Erythroblast (primary cell): ENCODE data around the gene PIK3R6.

ENCODE experiments used
- DNase-seq, 2 experiments: peaks; one replicate each; lab custom pipeline; 2025; lab: John Stamatoyannopoulos, UW
- GATA1 ChIP-seq: IDR thresholded peaks from 2 replicates; pipeline ENCODE4 v1.6.1; 2011; ENCODE audit warnings: low read depth, mild to moderate bottlenecking, control low read depth, low read length, moderate library complexity
- POLR2A ChIP-seq: IDR thresholded peaks from 2 replicates; pipeline ENCODE4 v1.6.1; 2011; ENCODE audit warnings: mild to moderate bottlenecking, low read length

The PIK3R6 gene

DNA sequence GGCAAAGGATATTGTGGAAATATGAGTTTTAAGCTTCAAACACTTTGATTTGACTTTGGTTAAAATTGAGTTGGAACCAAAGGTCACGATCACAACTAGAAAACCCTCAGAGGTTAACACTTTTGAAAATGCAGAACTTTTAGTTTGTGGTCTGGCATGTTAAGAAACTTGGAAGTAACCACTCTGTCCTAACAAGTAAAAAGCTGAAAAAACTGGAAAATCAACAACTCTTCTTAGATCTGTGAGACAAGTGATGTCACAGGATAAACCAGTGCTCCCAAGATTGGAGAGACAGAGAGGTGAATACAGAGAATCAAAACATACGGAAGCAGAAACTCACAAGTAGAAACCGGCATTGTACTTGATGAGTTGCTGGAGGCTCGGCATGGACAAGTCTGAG, 85.7 kb downstream of the PIK3R6 start:
- no peak for TF ChIP-seq GATA1
- TF ChIP-seq POLR2A, result no peak
- no peak for DNase-seq

DNA sequence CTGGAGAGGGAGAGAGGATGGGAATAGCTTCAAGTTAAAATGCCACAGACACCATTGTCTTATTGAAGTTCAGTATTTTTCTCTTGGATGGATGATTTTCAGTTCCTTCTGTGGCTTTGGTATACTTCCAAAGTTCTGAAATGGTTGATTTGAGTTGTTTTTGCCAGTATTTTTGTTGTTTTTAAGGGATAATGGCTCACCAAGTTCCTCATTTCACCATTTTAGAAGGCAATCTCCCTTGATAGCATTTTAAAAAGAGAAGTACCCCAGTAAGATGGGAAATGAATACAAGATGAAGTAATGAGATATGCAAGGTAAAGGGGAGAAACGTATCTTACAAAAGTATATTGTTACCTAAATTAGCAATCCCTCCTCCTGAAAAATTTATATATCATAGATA, 90.6 kb downstream of the PIK3R6 start:
- TF ChIP-seq POLR2A (no peak), GATA1 (no peak)

DNA sequence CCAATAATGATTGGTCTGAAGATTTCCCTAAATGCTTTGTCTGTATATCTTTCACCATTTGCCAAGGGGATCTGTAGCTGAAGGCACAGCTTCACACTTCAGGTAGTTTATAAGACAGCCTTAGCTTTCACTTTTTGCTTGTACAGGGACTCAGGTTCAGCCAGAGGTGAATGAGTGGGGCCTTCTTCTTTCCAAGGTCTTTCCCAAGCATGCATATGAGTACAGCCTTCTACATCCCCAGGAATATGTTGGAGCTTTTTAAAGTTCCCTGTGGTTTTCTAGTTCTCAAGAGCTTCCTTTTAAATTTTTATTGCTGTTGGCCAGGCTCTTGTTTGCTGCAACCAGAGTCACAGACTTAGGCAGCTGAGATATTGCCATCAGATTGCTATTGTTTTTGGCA, 91.2 kb downstream of the PIK3R6 start:
- TF ChIP-seq GATA1 (no peak), POLR2A (no peak)
- DNase-seq, result no peak

More for the DNA sequence above, 90.6 kb downstream of the PIK3R6 start:
- DNase-seq, result no peak

DNA sequence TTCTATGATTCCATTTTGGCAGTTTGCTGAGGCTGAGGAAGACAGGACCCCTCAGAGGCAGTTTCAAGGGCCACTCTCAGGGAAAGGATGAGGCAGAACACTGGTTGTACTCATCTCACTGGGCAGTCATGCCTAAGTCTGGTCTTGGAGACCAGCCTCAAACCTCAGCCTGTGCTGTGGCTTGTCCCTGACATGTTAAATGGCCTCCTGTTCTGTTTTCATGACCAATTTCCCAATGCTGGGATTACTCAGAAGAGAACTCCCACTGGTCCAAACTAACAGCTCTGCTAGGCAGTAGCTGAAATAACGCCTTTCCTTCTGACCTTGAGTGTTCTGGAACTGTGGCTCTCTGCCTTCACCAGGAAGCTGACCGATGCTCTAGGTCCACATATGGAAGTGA, 100.7 kb downstream of the PIK3R6 start:
- no peak for DNase-seq

DNA sequence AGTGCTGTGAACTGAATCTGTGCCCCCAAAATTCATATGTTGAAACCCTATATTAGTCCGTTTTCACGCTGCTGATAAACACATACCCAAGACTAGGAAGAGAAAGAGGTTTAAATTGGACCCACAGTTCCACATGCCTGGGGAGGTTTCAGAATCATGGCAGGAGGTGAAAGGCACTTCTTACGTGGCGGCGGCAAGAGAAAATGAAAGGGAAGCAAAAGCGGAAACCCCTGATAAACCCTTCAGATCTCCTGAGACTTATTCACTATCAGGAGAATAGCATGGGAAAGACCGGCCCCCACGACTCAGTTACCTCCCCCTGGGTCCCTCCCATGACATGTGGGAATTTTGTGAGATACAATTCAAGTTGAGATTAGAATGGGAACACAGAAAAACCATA, 105.5 kb downstream of the PIK3R6 start:
- TF ChIP-seq POLR2A (no peak), GATA1 (no peak)
- no peak for DNase-seq

More for the DNA sequence above, 100.7 kb downstream of the PIK3R6 start:
- no peak for TF ChIP-seq POLR2A
- no peak for TF ChIP-seq GATA1

DNA sequence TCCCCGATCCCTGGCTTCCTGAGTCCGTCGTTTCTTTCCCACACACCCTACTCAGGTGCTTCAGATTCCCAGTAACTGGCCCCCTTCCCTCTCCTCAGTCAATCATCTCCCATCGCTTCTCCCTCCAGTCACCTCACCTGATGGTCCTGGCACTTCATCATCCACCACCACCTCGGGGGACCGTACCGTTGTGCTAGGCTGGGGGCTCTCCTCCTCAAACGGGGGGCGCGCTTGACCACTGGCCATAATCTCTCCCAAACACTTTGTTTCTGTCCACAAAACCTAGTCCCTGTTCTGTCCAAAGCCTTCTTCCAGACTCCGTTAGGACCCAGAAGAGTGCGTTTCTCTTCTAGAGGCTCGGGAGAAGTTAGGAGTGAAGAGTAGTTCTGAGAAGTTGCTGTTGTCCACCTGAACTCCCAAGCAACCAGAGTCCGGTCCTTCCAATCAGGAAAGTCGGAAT, 109.3 kb downstream of the PIK3R6 start, which contains the start of gene SPDYE4:
TSS of gene SPDYE4 (minus strand) at position 410 of the 460 bp plus-strand sequence. CDS start at position 246, 164 bp downstream.
- TF ChIP-seq POLR2A (no peak), GATA1 (no peak)
- DNase-seq, result no peak

DNA sequence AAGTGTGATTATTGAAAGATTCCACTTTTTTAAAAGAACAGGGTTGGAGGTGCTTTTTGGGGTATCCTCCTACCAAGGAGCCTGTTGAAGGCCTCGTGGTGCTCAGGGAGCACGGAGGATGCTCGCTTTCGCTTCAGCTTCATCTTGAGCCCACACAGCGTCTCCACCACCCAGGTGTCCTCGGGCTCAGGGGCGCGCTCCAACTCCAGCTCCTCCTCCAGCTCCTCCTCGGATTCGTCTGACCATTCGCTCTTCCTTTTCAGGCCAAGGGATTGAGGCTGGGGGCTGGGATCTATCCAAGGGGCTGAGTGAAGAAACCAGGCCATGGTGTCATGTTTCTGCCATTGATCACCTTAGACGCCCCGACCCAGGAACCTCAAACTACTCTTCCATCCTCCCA, 110.3 kb downstream of the PIK3R6 start:
- TF ChIP-seq GATA1 (no peak), POLR2A (no peak)
- no peak for DNase-seq

DNA sequence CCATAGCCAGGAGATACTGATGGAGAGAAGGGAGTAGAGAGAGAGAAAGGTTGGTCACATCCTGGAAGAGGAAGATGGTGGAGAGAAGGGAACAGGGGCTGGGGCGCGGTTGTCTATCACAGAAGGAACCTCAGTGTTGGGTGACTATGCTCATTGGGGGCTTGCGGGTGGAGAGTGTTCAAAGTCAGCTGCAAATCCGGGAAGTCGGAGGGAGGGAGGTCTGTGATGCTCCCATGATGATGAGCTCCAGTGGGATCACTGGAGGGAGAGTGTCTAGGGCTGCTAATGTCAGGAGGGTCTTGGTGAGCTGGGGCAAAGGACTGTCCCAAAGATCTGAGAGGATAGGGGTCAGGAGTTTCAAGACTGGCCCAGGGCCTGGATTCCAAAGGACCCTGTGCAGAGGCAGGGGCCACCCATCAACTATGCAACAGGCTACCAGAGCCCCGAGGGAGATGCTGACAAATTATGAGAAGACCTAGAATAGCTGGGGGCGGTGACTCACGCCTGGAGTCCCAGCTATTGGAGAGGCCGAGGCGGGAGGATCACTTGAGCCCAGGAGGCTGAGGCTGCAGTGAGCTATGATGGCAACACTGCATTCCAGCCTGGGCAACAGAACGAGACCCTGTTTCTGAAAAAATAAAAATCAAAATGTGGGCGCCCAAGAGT, 111.8 kb downstream of the PIK3R6 start:
- no peak for TF ChIP-seq GATA1
- no peak for TF ChIP-seq POLR2A
- DNase-seq, result no peak

DNA sequence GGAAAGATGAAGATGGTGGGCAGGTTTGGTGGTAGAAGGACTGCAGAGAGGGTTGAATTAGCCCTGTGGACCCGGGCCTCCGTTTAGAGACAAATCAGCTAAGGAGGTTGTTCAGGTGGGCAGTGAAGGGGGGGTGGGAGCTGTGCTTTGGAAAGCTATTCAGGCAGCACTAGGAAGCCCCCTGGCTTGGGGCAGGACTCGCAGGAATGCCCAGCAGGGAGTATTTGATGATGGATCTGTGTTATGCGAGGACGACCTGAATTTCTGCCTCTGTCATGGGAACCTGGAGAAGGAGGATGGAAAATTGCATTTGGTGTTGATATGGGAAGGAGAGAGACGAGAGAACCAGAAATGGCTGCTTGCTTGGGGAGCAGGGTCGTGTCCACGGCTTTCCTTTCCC, 112.6 kb downstream of the PIK3R6 start:
- no peak for TF ChIP-seq GATA1
- TF ChIP-seq POLR2A, result no peak

DNA sequence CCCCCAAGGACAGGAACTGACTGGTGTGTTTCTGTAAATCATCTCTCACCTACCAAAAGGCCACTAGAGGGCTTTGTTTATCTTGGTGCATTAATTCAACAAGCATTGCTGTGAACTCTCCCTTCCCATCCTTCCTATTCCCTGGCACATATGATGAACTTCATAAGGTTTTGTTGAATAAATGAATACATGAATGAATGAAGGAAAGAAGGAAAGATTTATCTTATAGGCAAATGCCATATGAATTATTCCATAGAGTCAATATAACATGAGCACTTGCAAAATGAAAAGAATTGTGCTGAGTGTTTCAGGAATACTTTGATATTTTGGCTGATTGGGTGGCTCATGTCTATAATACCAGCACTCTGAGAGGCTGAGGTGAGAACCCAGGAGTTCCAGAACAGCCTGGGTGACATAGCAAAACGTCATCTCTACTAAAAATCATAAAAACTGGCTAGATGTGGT, 113.5 kb downstream of the PIK3R6 start:
- TF ChIP-seq GATA1, result no peak
- no peak for TF ChIP-seq POLR2A

More for the DNA sequence above, 112.6 kb downstream of the PIK3R6 start:
- DNase-seq, result no peak

DNA sequence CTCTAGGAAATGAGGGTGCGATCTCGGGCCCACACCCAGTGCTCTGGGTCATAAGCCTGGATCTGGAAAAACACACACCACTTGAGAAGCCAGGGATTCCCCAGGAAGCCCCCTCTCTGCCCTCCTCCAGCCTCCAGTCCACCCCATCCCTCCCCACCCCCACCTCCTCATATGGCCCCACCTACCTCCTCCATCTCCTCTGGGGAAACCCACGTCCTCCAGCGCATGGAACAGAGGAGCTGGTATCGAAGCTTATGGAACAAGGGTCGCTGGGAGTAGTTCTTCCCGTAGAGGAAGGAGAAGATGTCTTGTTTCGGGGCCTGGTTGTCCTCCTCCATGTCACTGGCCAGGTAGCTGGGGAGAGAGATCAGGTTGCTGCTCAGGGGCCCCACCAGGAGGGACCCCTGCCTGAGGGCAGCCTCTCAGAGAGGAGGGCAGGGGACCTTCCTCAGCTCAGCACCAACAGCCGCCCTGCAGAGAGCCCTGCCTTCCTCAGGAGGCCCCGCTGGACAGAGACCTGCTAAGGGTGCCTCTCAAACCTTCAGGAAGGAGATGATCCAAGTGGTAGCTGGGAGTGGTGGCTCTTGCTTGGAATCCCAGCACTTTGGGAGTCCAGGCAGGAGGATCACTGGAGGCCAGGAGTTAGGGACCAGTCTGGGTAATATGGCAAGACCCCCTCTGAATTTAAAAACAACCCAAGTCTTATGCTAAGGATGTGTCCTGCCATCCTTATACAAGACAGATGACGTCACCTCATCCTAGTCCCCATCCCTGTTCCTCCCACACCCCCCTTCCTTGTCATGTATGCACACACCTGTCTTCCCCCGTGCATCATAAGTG, 114.1 kb downstream of the PIK3R6 start:
- DNase-seq, result no peak
- TF ChIP-seq POLR2A (no peak), GATA1 (no peak)

More for the DNA sequence above, 113.5 kb downstream of the PIK3R6 start:
- DNase-seq, result no peak
